ENCODE measurements around the gene ING3. TPM values are rescaled to one million over a fixed set of nuclear protein-coding genes. Genes with fewer than 3 reads are reported as not detected.
"Not testable (repeated sequence)": the region's sequence is repeated elsewhere in the genome, so short reads cannot be mapped to it uniquely, and the experiment has no call there.

Gene ING3
- polyA plus RNA-seq, 1 donor = 16.5 TPM

- DNase-seq (ENCODE audit: low read depth) = no peak
These were observed 52.2 kb downstream of the ING3 start for GRCh38 chr7:121002757-121003200.

- DNase-seq (ENCODE audit: low read depth) = no peak
These were observed 53.6 kb downstream of the ING3 start for GRCh38 chr7:121003986-121004685.

- not testable (repeated sequence) for DNase-seq (ENCODE audit: low read depth)
These were observed 54.5 kb downstream of the ING3 start for GRCh38 chr7:121005058-121005457.

GRCh38 chr7:121005996-121006584, 55.5 kb downstream of the ING3 start:
- DNase-seq (ENCODE audit: low read depth) = no peak

GRCh38 chr7:121006711-121007315, 56.2 kb downstream of the ING3 start:
- DNase-seq (ENCODE audit: low read depth) = no peak

GRCh38 chr7:121008816-121009215, 58.2 kb downstream of the ING3 start:
- no peak for DNase-seq (ENCODE audit: low read depth)

GRCh38 chr7:121011401-121011800, 60.8 kb downstream of the ING3 start:
- DNase-seq (ENCODE audit: low read depth) = no peak

GRCh38 chr7:121012170-121012874, 61.7 kb downstream of the ING3 start:
- no peak for DNase-seq (ENCODE audit: low read depth)

GRCh38 chr7:121012919-121013318, 62.3 kb downstream of the ING3 start:
- DNase-seq (ENCODE audit: low read depth) = no peak

GRCh38 chr7:121015560-121015959, 65.0 kb downstream of the ING3 start:
- DNase-seq (ENCODE audit: low read depth) = no peak

GRCh38 chr7:121016966-121017365, 66.4 kb downstream of the ING3 start:
- DNase-seq (ENCODE audit: low read depth) = no peak

- DNase-seq (ENCODE audit: low read depth) = no peak
These were observed 67.0 kb downstream of the ING3 start for GRCh38 chr7:121017586-121017985.

- no peak for DNase-seq (ENCODE audit: low read depth)
These were observed 68.4 kb downstream of the ING3 start for GRCh38 chr7:121019018-121019417.

- DNase-seq (ENCODE audit: low read depth) = no peak
These were observed 69.8 kb downstream of the ING3 start for GRCh38 chr7:121020249-121020988.

- no peak for DNase-seq (ENCODE audit: low read depth)
These were observed 70.7 kb downstream of the ING3 start for GRCh38 chr7:121020989-121021969.

GRCh38 chr7:121023194-121023593, 72.6 kb downstream of the ING3 start:
- DNase-seq (ENCODE audit: low read depth) = no peak

GRCh38 chr7:121023683-121024511, 73.3 kb downstream of the ING3 start:
- DNase-seq (ENCODE audit: low read depth) = no peak

- DNase-seq (ENCODE audit: low read depth) = no peak
These were observed 74.0 kb downstream of the ING3 start for GRCh38 chr7:121024611-121025010.

- DNase-seq (ENCODE audit: low read depth) = no peak
These were observed 75.6 kb downstream of the ING3 start for GRCh38 chr7:121026159-121026558.

All from forelimb muscle (tissue), 1 donor.